Activated gamma-delta T cell (primary cell): Measurements from ENCODE around the gene EFHD2.
"Not testable (repeated sequence)": the region's sequence is repeated elsewhere in the genome, so short reads cannot be mapped to it uniquely, and the experiment has no call there.

Experiments used
- DNase-seq: peaks from one replicate; lab custom pipeline; 2025; lab: John Stamatoyannopoulos, UW

Gene EFHD2

DNA sequence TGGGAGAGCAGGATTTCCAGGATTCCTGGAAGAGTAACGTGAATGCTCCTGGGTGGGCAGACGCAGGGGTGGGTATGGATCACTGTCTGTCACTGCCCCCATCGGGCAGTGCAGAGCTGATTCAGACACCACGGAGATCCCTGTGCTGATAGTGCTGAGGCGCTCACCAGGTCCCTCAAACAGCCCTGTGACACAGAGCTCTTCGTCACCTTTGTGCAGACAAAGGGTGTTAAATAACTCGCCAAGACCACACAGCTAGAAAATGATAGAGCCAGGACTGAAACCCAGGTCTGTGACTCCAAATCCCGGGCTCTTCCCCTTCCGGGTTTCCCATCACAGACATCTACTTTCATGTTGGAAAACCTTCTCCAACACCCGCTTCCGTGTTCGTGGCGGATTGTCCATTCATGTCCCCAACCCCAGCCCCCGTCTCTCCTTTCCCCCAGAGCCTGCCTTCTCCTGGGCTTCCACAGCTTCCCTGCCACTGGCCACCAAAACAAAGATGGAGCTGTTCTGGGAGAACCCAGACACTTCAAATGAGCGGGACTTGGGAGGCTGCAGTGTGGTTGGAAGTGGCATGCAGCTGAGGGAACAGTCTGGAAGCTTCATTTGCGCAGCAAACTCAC is 2.6 kb downstream of the EFHD2 start:
- DNase-seq, result no peak

DNA sequence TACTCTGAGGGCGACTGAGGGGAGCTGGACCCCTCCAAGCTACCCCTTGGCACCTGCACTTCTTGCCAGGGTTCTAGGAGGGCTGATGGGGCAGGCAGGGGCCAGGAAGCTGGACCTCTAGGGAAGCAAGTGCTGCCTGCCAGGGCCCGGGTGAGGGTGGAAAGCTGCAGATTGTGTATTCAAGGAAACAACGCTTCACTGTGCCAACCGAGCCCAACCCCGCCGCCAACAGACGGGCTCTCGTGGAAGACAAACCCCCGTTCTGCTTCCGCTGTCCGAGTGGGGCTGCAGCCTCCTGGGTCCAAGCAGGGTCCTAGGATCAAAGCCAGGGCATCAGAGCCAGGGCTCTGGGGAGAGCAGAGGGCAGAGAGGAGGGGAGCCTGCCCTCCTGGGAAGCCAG is 3.2 kb downstream of the EFHD2 start:
- no peak for DNase-seq

DNA sequence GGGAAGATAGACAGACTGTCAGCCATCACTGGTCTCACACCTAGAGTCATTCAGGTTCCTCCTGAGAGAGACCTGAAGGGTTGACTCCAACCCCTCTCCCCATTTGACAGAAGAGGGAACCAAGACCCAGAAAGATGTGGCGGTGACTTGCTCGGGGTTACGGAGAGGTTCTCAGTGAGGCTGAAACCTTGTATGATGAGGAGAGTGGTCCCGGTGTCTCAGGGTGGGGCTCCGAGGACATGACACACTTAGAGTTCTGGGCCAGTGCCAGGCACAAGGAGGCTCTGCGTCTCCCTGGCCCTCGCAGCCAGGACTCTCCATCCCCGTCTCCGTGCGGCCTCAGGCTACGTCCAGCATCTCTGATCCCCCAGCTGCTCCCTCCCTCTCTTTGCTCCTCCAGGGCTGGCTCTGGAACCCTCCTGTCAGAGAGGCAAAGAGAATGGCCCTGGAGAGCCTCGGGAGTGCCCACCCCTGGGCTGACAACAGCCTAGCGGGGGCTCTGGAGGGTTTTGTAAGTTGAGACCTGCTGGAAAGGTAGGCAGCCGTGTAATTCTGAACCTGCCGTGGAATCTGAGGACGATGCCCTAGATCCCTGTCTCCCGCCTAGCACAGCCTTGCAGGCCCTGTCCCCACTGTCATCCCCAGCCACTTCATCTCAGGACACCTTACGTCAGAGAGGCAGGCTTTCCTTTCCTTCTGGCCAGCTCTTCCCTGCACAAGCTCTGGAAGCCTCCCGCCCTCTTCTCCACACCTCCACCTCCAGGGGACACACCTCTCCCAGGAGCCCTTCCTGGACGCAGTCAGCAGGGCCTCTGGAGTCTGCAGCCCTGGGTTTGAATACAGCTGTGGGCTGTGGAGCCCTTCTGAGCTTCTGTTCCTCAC is 4.1 kb downstream of the EFHD2 start:
- no peak for DNase-seq

DNA sequence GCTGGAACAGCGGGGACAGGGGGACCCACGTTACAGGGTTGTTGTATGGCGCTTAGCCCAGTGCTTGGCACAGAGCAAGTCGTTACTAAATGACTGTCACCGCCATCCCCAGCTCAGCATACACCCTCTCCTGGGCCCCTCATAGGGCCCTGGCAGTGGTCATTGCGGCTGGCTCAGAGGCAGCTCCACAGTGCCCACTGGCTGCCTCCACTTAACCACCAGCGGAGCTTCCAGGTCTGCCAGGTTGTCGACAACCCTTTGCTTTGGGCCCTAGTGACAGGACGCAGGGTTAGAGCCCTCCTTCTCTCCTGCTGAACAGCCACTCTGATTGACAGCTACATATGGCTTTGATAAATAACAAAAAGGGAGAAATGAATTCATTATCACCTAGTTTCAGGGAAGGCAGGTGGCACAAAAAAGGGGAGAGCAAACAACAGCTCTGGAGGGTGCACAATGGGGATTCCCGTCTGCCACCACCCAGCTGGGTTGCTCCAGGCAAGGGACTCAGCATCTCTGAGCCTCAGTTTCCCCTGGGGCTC is 4.8 kb downstream of the EFHD2 start:
- DNase-seq, result no peak

GRCh38 chr1:15417059-15417934 is 7.6 kb downstream of the EFHD2 start:
- DNase-seq, result no peak

DNA sequence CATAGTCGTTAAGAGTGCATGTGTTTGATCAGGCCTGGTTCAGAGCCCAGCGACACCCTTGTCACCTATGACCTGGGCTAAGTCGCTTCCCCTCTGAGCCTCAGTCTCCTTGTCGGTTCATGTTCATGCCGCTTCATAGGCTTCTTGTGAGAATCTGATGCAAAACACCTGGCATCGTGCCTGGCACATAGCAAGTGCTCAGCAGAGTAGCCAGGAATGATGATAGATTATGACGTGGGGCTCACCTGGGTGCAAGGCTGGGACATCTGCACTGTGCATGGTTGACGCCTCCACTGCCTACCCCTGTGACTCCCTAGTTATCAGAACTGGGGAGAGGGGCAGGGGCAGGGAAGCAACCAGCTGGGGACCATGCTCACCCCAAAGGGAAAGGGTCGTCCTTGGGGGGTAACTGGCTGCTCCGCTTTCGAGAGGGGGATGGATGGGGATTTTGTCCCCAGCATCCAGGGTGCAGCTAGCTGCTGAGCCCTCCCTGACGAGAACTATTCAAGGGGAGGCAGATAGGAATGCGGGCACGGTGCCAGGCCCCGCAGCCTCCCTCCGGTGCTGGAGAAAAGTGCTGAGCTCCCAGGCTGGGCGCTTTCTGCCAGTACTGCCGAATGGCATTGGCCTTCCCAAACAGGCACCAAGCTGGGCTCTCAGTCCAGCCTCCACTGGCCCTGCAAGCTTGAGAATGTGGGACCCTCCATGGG is 9.3 kb downstream of the EFHD2 start:
- DNase-seq, result no peak

- DNase-seq, result no peak
These were observed 11.3 kb downstream of the EFHD2 start for GRCh38 chr1:15420853-15421465.

GRCh38 chr1:15422871-15423270 is 13.2 kb downstream of the EFHD2 start:
- no peak for DNase-seq

GRCh38 chr1:15423355-15424077 is 13.8 kb downstream of the EFHD2 start:
- DNase-seq, result no peak

- no peak for DNase-seq
These were observed 14.5 kb downstream of the EFHD2 start for GRCh38 chr1:15424146-15424667.

GRCh38 chr1:15424981-15425380 is 15.3 kb downstream of the EFHD2 start:
- no peak for DNase-seq

DNA sequence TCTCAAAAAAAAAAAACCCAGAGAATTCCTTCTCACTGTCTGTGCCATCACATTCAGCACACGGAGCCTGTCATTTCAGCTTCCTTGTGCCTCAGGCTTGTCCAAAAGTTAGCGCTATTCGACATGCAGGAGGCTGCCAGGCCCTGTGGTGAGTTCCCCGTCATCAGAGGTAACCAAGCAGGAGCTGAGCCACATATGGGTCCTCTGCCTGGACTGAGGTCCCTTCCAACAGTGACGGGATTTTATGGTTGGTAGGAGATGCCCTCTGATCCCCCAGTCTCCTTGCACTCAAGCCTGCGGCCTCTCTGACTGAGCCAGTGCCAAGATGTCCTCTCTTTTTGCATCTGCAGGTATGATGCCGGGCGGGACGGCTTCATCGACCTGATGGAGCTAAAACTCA is 15.8 kb downstream of the EFHD2 start:
- DNase-seq, result no peak

GRCh38 chr1:15425958-15426357 is 16.3 kb downstream of the EFHD2 start:
- DNase-seq, result no peak

DNA sequence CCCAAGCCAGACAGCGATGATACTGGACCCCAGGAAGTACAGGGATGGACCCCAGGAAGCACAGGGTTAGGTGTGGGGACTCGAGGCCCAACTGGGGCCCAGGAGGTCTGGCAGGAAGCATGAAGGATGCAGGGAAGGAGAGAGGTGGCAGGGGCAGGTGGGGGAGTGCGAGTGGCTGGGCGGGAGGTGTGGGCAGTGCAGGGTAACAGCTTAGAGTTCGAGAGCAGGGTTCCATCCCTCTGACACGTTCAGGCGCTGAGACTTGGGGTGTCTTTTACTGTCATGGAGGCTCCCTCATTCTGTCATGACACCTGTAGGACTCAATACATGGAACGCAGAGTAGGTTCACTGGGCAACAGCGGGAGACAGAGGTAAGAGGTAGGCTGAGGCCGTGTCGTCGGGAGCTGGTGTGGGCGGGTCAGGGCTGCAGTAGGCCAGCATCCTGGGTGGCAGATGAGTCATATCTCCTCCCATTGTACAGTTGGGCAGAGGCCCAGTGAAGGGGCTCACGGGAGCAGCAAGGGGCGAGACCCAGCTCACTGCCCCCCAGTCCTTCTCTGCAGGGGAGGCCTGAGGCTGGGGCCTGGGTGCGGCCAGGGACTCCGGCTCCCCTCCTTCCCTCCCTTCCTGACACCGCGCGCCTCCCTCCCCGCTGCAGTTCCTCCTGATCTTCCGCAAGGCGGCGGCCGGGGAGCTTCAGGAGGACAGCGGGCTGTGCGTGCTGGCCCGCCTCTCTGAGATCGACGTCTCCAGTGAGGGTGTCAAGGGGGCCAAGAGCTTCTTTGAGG is 17.0 kb downstream of the EFHD2 start:
- DNase-seq, result no peak

GRCh38 chr1:15427280-15427666 is 17.6 kb downstream of the EFHD2 start:
- DNase-seq, result no peak

GRCh38 chr1:15428252-15428651 is 18.6 kb downstream of the EFHD2 start:
- not testable (repeated sequence) for DNase-seq

GRCh38 chr1:15428815-15429435 is 19.2 kb downstream of the EFHD2 start:
- DNase-seq, result no peak

DNA sequence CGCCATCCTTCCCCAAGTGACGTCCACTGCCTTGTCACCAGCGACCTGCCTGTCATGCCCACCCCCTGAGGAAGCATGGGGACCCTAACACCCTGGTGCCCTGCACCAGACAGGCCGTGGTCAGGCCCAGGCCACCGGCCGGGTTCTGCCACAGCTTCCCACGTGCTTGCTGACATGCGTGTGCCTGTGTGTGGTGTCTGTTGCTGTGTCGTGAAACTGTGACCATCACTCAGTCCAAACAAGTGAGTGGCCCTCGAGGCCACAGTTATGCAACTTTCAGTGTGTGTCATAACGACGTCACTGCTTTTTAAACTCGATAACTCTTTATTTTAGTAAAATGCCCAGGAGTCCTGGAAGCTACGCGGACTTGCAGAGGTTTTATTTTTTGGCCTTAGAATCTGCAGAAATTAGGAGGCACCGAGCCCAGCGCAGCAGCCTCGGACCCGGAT is 20.0 kb downstream of the EFHD2 start:
- DNase-seq, result no peak
